Measurements from ENCODE around the gene UBAC2.

Gene UBAC2

DNA sequence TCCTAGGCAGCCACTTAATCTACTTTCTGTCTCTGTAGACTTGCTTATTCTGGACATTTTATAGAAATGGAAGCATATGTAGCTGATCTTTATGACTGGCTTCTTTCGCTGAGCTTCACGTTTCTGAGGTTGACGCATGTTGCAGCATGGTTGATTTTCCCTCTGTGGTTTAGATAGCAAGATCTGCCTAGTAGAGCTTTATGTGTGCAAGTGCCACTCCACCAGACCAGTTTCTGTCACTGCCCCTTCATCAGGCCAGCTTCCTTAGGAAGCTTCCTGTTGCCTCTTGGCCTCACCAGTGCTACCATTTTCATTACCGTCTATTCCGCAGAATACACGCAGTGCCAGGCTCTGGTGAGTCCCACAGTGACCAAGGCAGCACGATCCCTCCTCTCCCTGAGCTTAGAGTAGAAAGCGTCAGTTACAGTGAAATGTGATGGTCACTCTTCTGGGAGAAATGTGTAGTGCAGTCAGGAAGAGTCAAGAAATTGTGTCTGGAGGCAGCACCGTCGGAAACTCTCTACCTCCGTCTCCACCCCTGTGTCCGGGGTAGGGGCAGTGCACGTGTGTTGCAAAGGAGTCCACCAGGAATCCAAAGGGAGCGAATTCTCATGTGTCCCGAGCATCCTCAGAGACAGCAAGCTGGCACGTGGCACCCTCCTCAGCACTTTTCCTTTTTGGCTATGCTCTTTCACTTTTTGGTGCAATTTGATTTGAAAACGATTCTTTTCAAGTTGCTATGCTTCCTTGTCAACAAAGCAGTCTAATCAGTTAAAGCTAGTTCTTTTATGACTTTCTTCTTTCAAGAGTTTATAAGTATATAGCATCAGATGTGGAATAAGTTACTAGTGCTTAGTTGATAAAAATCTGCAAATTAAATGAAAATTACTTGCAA is 151.9 kb downstream of the UBAC2 start:
- Histone ChIP-seq H3K27me3 (ENCODE audit: insufficient read depth, low read length) (no peaks in the 10 kb centered on the region), H3K9me2 (ENCODE audit: low read depth, low read length) (no peaks in the 10 kb centered on the region), H3K79me2 (ENCODE audit: insufficient read depth, low read length) (peaks cover 89% of the 10 kb centered on the region), H3F3A (ENCODE audit: insufficient read depth, low read length) (peaks cover 5% of the 10 kb centered on the region; the same call in 1 of the 2 replicates), H3K4me1 (ENCODE audit: insufficient read depth, low read length, severe bottlenecking) (peaks cover 97% of the 10 kb centered on the region), H3K9me3 (ENCODE audit: low read length) (no peaks in the 10 kb centered on the region), H3K4me3 (ENCODE audit: low read depth, low read length, poor library complexity, severe bottlenecking) (peak overlapping the region; percentile 1), H3K4me2 (ENCODE audit: low read length) (peak overlapping the region; percentile 50), H3K27ac (ENCODE audit: low read depth, low read length, poor library complexity, severe bottlenecking) (peak overlapping the region; percentile 88), H2AFZ (ENCODE audit: low read length) (no peak overlapping the region), H3K9ac (ENCODE audit: low read length) (peak overlapping the region; percentile 53; the same call in 1 of the 2 replicates), H3K36me3 (ENCODE audit: insufficient read depth, low read length) (peaks cover 89% of the 10 kb centered on the region), H4K20me1 (ENCODE audit: insufficient read depth, low read length) (no peaks in the 10 kb centered on the region)
- TF ChIP-seq, protein P1, sequence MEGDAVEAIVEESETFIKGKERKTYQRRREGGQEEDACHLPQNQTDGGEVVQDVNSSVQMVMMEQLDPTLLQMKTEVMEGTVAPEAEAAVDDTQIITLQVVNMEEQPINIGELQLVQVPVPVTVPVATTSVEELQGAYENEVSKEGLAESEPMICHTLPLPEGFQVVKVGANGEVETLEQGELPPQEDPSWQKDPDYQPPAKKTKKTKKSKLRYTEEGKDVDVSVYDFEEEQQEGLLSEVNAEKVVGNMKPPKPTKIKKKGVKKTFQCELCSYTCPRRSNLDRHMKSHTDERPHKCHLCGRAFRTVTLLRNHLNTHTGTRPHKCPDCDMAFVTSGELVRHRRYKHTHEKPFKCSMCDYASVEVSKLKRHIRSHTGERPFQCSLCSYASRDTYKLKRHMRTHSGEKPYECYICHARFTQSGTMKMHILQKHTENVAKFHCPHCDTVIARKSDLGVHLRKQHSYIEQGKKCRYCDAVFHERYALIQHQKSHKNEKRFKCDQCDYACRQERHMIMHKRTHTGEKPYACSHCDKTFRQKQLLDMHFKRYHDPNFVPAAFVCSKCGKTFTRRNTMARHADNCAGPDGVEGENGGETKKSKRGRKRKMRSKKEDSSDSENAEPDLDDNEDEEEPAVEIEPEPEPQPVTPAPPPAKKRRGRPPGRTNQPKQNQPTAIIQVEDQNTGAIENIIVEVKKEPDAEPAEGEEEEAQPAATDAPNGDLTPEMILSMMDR (IDR thresholded peaks at IDR 0.05; ENCODE audit: low read length), result no peak
- no peak for TF ChIP-seq EZH2 (IDR thresholded peaks at IDR 0.05; ENCODE audit: borderline replicate concordance, low read length)

DNA sequence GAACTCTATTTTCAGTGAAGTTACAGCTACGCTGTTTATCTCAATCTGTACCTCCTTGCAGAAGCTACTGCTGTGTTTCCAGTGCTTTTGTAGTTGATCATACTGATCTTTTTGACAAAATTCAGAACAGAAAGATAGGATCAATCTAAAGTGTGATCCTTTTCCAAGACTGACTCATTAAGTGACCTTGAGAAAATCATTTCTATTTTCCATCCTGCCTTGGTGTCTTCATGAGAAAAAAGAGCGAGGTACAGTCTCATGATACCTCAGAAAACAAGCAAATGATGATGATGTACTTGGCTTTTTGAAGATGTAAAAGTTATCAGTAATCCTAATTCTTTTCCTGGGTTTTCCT is 152.6 kb downstream of the UBAC2 start:
- H3F3A ChIP-seq (ENCODE audit: insufficient read depth, low read length), result peaks cover under 1% of the 10 kb centered on the region; the same call in 1 of the 2 replicates
- peaks cover 89% of the 10 kb centered on the region for H3K36me3 ChIP-seq (ENCODE audit: insufficient read depth, low read length)
- peaks cover 89% of the 10 kb centered on the region for H3K79me2 ChIP-seq (ENCODE audit: insufficient read depth, low read length)
- peak overlapping the region; percentile 53; the same call in 1 of the 2 replicates for H3K9ac ChIP-seq (ENCODE audit: low read length)
- peak overlapping the region; percentile 31 for H3K4me3 ChIP-seq (ENCODE audit: low read depth, low read length, poor library complexity, severe bottlenecking)
- H3K9me3 ChIP-seq (ENCODE audit: low read length), result no peaks in the 10 kb centered on the region
- no peaks in the 10 kb centered on the region for H3K9me2 ChIP-seq (ENCODE audit: low read depth, low read length)
- TF ChIP-seq, protein P1 (IDR thresholded peaks at IDR 0.05; ENCODE audit: low read length), result no peak
- no peak for TF ChIP-seq EZH2 (IDR thresholded peaks at IDR 0.05; ENCODE audit: borderline replicate concordance, low read length)
- no peaks in the 10 kb centered on the region for H3K27me3 ChIP-seq (ENCODE audit: insufficient read depth, low read length)
- H3K27ac ChIP-seq (ENCODE audit: low read depth, low read length, poor library complexity, severe bottlenecking), result peak overlapping the region; percentile 88
- peaks cover 97% of the 10 kb centered on the region for H3K4me1 ChIP-seq (ENCODE audit: insufficient read depth, low read length, severe bottlenecking)
- H3K4me2 ChIP-seq (ENCODE audit: low read length), result peak overlapping the region; percentile 50
- H2AFZ ChIP-seq (ENCODE audit: low read length), result no peak overlapping the region
- no peaks in the 10 kb centered on the region for H4K20me1 ChIP-seq (ENCODE audit: insufficient read depth, low read length)

- Histone ChIP-seq H3K4me1 (ENCODE audit: insufficient read depth, low read length, severe bottlenecking) (peaks cover 97% of the 10 kb centered on the region), H3K9ac (ENCODE audit: low read length) (peak overlapping the region; percentile 53; the same call in 1 of the 2 replicates), H3K36me3 (ENCODE audit: insufficient read depth, low read length) (peaks cover 87% of the 10 kb centered on the region), H4K20me1 (ENCODE audit: insufficient read depth, low read length) (no peaks in the 10 kb centered on the region), H3K27ac (ENCODE audit: low read depth, low read length, poor library complexity, severe bottlenecking) (peak overlapping the region; percentile 88), H3K4me3 (ENCODE audit: low read depth, low read length, poor library complexity, severe bottlenecking) (peak overlapping the region; percentile 31), H3K9me3 (ENCODE audit: low read length) (no peaks in the 10 kb centered on the region), H3F3A (ENCODE audit: insufficient read depth, low read length) (no peaks in the 10 kb centered on the region), H3K79me2 (ENCODE audit: insufficient read depth, low read length) (peaks cover 89% of the 10 kb centered on the region), H2AFZ (ENCODE audit: low read length) (no peak overlapping the region), H3K27me3 (ENCODE audit: insufficient read depth, low read length) (no peaks in the 10 kb centered on the region), H3K4me2 (ENCODE audit: low read length) (peak overlapping the region; percentile 50), H3K9me2 (ENCODE audit: low read depth, low read length) (no peaks in the 10 kb centered on the region)
- TF ChIP-seq EZH2 (IDR thresholded peaks at IDR 0.05; ENCODE audit: borderline replicate concordance, low read length), result no peak
- TF ChIP-seq, protein P1 (IDR thresholded peaks at IDR 0.05; ENCODE audit: low read length), result no peak; the same call in 1 of the 2 replicates
These were observed 153.2 kb downstream of the UBAC2 start for GRCh38 chr13:99353836-99354235.

All from OCI-LY1 (cell line).